Putamen (tissue), 1 donor: Measurements from ENCODE around the gene OPA1.

Source experiments
- DNase-seq: peaks from one replicate; pipeline ENCODE4 v3.0.0-alpha.2; 2016; ENCODE audit warnings: low spot score

Gene OPA1, protein sequence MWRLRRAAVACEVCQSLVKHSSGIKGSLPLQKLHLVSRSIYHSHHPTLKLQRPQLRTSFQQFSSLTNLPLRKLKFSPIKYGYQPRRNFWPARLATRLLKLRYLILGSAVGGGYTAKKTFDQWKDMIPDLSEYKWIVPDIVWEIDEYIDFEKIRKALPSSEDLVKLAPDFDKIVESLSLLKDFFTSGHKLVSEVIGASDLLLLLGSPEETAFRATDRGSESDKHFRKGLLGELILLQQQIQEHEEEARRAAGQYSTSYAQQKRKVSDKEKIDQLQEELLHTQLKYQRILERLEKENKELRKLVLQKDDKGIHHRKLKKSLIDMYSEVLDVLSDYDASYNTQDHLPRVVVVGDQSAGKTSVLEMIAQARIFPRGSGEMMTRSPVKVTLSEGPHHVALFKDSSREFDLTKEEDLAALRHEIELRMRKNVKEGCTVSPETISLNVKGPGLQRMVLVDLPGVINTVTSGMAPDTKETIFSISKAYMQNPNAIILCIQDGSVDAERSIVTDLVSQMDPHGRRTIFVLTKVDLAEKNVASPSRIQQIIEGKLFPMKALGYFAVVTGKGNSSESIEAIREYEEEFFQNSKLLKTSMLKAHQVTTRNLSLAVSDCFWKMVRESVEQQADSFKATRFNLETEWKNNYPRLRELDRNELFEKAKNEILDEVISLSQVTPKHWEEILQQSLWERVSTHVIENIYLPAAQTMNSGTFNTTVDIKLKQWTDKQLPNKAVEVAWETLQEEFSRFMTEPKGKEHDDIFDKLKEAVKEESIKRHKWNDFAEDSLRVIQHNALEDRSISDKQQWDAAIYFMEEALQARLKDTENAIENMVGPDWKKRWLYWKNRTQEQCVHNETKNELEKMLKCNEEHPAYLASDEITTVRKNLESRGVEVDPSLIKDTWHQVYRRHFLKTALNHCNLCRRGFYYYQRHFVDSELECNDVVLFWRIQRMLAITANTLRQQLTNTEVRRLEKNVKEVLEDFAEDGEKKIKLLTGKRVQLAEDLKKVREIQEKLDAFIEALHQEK

DNA sequence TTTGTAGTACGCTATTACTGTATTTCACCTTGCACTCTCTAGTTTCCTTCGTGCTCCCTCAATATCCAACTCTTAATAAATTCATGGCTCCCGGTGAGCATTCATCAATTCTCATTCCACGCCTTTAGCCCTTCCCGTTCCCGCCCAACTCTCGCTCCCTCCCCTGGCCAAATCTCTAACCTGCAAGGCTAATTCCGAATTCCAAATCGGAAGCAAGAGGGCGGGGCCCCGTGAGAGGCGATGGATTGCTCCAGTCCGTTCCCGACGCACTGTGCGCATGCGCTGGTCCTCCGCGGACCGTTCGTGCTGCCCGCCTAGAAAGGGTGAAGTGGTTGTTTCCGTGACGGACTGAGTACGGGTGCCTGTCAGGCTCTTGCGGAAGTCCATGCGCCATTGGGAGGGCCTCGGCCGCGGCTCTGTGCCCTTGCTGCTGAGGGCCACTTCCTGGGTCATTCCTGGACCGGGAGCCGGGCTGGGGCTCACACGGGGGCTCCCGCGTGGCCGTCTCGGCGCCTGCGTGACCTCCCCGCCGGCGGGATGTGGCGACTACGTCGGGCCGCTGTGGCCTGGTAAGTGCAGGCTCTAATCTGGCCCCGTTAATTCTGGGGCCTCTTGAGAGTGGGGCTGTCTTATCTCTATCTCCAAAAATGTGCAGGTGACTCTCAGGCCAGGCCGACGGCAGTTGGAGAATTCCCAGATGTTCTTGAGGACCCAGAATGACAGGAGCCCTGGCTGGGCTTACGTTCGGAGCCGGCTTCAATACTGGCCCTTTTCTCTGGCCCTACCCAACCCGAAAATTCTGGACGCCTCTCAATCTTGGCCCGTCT is at the start of gene OPA1:
TSS of gene OPA1 (plus strand) at position 368 of the 827 bp plus-strand sequence. CDS start at position 538, 170 bp downstream.
- DNase-seq, result peak; percentile 98

DNA sequence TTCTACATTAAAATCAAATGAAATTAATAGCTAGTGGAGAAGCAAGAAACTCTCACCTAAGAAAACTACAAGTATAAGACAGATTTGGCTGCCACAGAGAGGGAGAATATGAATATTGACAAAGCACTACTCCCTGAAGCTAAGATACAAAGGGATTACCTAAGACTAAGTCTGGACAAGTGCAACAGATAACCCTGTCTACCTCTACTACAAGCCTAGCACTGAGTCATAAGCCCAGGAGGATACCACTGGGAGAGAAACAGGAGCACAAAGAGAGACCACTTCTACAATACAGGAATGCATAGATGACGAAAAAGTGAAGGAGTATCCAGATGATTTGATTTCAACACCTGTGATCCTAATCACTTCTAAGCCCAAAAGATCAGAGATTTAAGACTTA is 48.7 kb upstream of the OPA1 start:
- no peak for DNase-seq

DNA sequence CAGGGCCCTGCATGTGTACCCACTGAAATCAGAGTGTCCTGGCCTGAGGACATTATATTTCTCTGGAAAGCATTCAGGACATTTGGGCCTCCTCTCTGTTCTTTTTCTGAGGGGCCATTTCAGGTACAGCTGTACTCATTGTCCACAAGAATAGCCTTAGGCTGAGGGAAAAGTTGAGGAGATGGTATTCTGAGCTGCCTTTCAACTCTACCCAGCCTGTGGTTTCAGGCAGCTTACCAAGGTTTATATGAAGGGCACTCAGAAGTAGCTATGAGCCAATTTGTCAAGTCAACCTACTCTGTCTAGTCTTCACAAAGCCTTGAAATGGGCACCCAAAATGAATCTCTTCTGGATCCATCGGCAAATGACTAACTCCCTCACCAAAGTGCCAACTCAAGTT is 47.7 kb upstream of the OPA1 start:
- DNase-seq, result no peak

DNA sequence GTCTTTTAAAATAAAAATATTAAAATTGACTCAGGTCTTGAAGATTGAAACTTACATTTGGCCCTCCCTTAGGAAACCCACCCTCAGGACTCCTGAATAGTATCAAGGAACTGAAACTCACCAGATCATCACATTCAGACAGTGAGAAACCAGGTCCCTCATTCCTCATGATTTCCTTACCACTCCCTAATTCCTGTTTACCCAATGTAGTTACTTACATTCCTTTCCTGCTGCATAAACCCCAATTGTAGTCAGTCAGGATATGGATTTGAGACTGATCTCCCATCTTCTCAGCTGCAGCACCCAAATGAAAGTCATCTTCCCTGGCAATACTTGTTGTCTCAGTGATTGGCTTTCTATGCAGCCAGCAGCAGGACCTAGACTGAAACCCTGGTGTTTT is 46.9 kb upstream of the OPA1 start:
- DNase-seq, result no peak

DNA sequence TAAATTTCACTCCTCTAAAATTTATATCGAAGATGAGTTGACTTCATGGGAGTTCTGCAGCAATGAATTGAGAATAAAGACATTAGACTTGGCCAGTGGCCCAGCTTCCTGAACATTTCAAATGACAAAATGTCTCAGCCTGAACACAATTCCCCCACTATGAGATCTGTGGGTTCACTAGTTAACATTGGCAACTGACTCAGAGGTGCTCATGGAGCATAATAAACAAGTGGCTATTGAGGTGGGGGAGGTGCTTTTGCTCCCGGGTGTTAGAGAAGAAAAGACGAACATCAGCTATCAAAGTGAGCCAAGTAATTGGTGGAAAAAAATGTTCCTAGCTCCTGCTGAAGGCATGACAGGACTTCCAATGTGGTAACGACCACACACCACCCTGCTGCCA is 44.6 kb upstream of the OPA1 start:
- DNase-seq, result peak; percentile 66

DNA sequence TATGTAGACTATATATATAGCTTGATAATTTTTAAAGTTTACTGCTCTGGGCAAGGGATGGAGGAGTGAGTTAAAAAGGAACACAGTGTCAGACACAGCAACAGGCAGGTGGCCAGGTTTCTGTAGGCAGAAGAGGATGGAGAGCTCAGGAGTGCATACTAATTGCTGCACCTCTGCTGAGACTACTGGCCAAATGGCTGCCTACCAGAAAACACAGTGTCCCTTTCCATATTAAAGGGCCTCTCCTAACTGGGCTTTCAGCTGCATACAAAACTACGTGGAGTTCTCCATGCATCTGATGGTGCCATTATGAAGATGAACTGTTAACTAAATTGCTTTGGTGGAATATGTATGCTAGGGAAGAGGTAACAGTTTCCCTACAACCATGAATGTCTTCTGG is 40.1 kb upstream of the OPA1 start:
- peak; percentile 40 for DNase-seq

DNA sequence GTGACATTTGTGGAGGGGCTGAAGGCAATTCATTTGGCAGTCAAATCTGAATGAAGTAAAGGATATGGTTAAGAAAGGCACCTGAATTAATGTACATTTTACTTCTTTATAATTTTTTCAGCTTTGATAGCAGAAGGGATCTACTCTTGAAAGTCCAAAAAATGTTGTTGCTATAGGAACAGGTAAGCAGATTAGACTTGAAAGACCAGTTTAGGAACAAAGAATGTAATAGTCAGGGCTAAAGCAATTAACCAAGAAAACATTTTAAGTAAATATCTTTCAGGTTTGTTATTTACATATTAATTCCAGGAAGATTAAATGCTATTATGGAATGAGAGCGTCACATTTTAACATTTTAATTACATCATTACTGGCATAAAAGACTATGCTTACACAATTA is 39.4 kb upstream of the OPA1 start:
- no peak for DNase-seq

DNA sequence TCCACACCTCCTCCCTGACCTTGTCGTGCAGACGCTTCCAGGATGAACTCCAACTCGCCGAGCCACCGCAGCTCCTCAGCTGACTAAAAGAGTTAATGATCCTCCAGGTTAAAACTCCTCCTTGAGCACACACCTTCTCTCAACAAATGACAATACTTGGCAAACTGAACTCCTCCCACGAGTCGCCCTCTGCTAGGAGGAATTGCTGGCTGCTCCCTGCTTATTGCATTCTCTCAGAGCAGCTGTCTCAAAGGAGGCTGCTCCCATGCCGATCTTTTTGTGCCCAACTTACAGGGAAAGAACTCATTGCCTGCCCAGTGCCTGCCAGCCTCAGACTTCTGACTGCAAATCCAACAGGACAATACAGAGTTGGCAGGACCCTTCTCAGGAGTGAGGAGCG is 38.2 kb upstream of the OPA1 start, which contains the start of gene ATP13A4:
TSS of gene ATP13A4 (minus strand) at position 85 of the 400 bp plus-strand sequence. CDS start 96 bp downstream, outside the sequence.
- DNase-seq, result peak; percentile 18

DNA sequence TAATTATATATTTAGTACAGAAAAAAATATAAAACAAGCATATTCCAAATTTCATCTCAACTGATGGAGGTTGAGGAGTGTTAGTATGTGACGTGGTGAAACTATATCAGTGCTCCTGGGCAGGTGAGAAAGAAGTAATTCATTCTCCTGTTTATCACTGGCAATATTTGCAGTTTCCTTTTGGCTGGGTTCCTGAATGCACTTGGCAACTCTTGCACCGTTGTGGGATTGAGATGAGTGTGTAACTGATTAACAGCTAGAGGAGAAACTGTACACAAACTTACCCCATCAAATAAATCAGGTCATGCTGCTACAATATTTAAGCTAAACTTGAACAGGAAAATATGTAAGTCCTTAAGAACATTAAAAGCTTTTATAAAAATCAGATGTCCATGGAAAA is 36.2 kb upstream of the OPA1 start:
- no peak for DNase-seq

DNA sequence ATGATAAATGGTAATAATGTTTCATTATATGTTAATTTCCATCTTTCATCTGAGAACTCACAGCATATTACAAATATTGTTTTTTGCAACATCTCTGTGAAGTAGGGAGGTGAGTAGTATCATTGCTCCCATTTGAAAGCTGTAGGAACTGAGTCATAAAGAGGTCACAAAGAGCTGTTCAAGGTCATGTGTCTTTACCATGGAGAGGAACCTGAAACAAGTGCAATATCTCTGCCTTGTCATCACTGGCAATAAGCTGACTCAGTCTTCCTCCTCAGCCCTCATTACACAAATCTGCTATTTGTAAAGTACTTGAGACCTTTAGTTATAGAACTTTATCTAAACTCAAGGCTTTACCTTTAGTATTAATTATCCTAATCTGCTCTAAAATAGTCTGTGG is 33.9 kb upstream of the OPA1 start:
- no peak for DNase-seq

DNA sequence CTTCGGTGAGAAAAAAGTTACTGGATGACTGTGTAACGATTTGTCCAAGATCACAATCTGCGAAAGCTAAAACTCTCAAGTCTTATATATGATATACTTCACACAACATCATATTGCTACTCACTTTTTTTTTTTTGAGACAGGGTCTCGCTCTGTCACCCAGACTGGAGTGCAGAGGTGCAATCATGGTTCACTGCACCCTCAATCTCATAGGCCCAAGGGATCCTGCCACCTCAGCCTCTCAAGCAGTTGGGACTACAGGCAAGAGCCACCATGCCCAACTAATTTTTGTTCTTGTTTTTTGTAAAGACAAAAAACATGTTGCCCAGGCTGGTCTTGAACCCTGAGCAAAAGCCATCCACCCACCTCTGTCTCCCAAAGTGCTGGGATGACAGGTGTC is 32.9 kb upstream of the OPA1 start:
- DNase-seq, result no peak

DNA sequence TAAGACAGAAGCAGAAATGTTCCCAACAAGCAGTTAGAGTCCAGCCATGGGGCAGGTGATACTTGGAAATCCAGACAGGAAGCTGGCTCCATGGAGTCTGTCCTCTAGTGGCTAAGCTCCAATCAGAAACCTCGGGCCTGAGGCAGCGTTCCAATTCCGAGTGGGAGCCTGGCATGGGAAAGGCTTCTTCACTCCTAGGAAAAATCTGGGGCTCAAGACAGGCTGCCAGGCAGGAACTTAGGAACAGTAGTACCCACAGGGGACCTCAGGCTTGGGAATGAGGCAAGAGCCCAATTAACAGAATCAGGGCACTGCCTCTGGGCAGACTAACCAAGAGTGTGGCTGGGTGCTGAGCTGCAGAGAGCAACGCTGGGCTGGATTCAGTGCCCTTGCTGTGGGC is 32.1 kb upstream of the OPA1 start:
- DNase-seq, result peak; percentile 56

DNA sequence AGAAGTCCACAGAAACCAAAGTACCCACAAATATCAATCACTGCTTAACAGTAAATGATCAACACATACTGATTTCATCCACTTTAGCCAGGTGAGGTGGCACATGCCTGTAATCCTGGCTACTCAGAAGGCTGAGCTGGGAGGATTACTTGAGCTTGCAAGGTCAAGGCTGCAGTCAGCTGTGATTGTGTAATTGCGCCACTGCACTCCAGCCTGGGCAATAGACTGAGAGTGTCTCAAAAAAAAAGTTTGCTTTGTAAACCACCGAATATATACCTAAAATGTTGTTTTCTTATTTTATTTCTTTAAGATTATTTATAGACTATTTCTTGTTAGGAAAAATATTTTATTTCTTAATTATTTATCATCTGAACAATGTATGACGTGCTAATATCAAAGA is 29.6 kb upstream of the OPA1 start:
- no peak for DNase-seq

DNA sequence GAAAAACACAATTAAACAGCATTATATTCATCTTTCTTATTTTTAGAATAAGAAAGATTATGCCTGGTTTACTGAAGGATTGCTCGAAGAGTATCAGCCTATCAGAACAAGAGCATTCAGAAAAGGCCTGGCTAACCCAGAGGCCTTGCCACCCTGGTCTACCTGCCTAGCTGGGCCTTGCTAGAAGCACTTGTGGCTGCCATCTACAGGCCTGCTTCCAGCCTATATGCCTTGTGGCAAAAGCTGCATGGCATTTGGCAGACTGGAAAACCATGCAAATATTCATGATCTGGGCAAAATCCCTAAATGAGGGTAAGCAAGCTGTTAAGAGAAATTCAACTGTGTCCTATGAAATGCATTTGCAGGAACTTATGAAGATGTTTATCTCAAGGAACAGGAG is 29.0 kb upstream of the OPA1 start:
- no peak for DNase-seq

DNA sequence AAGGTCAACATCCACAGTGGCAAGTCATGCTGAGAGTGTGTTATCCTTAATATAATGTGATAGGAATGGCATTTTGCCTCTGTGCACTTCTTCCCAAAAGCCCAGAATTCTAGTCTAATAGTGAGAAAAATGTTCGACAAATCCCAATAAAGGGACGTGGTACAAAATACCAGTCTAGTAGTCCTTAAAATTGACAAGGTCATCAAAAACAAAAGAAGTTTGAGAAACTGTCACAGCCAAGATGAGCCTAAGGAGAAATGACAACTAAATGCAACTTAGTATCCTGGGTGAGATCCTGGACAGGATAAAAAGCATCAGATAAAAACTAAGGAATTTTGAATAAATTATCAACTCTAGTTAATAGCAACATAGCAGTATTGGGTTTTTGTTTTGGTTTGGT is 23.9 kb upstream of the OPA1 start:
- DNase-seq, result no peak

DNA sequence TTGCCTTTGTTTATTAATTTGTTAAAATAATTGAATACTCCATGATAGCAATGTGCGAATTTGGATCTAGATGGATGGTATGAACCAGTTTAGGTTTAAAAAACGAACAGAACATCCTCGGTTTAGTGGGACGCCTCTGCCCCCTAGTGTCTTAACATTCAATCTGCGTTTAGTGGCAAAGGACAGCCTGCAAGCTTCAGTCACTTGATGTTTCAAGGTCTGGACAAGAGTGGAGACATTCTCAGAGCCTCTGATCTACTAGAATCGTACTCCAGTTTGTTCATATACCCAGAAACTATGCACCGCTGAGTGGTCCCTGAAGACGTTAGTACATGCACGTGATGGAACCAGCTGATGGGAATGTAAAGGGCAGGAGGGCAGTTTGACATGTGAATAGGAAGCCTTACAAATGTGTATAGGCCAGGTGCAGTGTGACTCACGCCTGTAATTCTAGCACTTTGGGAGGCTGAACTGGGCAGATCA is 20.5 kb upstream of the OPA1 start:
- DNase-seq, result peak; percentile 64

DNA sequence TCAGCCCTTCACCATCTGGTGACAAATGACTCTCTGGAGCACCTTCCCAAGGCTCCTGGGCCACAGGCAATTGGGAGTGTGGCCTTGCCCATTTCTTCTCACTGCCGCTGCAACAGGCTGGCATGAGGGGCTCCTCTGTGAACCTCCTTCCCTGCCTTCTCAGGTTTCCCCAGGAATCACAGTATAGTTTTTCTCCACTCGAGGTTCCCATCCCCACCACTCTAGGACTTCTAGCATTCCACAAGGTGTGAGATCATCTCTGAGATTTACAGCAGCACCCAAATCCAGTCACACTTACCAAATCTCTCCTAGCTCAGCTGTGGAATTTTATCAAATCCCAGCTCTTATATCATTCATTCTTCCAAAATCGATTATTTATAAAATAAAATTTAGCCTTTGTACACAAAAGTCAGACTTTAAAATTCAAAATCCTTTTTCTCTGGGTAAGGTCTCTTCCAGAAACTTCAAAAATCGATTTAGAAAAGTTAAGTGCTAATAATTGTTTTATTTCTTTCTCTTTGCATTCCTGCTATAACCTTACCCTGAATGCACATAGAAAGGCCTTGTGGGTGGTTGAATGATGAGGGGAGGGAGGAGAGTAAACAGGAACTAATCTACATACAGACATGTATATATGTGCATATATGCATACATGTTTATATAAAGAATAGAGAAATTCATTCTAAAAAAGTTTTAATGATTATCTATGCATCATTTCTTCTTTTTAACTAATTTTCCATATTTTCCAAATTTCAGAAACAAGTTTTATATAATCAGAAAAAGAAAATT is 19.4 kb upstream of the OPA1 start:
- DNase-seq, result no peak

DNA sequence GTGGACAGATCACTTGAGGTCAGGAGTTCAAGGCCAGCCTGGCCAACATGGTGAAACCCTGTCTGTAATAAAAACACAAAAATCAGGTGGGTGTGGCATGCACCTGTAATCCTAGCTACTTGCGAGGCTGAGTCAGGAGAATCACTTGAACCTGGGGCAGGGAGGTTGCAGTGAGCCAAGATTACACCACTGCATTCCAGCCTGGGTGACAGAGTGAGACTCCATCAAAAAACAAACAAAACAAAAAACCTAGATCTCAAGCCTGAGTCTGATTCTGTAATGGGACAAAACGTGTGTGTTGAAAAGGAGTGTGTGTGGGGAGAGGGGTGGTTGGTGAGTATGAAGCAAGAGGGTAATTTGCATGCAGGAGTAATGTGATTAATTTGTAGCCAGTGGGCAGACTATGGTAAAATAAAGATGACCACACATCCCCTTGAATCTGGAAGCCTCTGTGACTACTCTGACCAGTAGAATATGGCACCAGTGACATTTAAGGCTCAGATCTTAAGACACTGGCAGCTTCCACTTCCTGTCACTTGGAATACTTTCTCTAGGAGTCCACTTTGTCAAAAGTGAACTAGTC is 18.4 kb upstream of the OPA1 start:
- DNase-seq, result no peak

DNA sequence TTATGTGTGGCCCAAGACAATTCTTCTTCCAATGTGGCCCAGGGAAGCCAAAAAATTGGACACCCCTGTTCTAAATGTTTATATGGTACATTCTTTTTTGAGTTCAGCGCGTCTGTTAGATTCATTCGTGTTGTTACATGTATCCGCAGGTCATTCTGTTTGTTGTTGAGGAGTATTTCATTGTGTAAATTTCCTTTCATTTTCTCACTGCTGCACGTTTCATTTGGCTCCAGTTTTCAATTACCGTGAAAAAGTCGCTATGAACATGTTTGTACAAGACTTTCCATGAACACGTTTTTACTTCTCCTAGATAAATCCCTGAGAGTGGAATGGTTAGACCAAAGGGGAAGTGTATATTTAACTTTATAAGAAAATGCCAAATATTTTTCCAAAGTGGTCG is 7.5 kb upstream of the OPA1 start:
- no peak for DNase-seq

DNA sequence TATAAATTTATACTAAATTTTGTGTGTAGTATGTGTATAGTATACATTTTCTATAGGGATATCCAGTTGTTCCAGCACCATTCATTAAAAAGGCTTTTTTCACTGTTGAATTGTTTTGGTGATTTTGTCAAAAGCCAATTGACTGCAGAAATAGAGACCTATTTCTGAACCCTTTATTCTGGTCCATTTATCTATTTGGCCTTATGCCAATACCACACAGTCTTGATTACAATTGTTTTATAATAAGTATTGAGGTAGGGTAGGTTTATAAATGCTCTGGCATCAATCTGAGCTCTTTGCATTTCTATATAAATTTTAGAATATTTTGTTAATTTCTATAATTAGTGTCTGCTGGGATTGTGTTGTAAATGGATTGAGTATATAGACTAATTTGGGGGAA is 6.5 kb upstream of the OPA1 start:
- DNase-seq, result no peak

DNA sequence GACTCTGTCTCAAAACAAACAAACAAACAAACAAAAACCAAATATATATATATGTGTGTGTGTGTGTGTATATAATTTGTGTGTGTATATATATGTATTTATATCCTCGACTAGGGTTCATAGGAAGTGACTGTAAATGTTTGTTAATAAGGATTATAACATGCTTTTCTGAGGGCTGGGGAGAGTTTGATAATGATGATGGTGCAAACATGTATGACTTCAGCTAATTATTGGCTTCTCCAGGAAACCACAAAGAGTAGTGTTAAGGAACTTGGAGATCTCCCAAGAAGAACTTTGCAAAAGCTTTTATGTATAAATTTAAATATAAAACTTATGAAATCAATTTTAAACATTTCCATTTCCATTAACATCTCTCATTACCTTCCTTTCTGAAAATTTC is 3.9 kb upstream of the OPA1 start:
- no peak for DNase-seq
